HG03342 (cell line): ENCODE data around the gene WDFY1.

Source experiments
- ATAC-seq: cut with Tn5 transposase; IDR thresholded peaks from one replicate; pipeline ENCODE4 v1.9.1; 2021; ENCODE audit warnings: mild to moderate bottlenecking, moderate library complexity; ENCODE audit not compliant: unreplicated experiment

Gene WDFY1

DNA sequence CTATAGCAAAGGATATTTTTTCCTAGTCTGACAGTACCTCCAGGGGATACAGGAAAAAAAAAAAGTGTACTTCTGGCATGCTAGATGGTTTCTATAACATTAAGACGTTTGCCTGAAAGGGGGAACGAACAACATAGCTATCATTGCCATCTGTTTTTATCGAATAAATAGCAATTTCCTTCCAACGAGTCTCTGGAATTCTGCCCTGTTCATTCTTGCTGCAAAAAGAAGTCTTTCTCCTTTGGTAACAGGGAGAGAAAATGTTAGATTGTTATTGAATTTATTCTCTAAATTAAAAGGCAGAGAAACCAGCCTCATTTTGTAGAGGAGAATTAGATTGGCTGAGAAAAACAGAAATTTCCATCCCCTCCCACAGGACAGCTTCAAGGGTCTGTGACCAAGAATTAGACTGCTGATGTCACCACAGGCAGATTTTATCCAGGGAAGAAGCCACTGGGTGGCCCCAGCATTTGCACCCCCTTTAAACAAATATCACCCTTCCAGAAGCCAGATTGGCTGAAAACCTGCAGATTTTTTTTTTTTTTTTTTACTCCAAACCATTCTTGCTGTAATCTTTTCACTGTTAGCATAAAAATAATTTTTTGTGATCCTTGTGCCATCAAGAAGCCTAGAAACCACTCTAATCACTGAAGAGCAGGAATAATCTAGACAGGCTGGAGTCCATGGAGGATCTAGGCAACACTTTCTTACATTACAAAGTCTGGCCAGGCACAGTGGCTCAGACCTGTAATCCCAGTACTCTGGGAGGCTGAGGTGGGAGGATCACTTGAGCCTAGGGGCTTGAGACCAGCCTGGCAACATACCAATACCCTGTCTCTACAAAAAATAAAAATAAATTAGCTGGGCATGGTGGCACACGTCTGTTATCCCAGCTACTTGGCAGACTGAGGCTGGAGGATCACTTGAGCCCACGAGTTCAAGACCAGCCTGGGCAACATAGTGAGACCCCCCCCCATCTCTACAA is 12.0 kb downstream of the WDFY1 start:
- ATAC-seq, result no peak

DNA sequence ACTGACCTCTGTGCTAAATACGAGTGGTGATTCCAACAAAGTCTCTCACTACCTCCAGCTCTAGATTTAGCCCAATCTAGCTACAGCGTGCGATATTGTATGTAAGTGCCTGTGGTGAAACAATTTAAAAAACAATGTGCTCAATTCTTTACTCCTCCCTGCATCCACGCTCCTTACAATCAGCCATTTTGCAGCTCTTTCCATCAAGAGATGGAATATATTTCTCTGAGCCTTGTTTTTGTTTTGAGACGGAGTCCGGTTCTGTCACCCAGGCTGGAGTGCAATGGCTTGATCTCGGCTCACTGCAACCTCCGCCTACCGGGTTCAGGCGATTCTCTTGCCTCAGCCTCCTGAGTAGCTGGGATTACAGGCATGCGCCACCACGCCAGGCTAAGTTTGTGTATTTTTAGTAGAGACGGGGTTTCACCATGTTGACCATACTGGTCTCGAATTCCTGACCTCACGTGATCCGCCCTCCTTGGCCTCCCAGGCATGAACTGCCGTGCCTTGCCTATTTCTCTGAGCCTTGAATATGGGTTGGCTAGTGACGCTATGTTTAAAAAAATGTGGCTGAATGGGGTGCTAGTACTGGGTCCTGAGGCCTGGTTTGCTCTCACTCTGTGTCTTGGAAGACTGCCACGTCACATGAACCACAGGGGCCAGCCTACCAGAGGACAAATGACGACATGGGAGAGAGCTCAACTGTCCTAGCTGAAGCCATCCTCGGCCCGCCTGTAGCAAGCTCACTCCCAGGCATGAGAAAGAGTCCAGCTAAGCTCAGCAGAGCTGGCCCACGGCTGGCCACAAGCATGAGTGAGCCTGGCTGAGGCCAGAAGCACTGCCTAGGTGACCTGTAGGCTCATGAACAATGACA is 14.8 kb downstream of the WDFY1 start:
- ATAC-seq, result no peak

DNA sequence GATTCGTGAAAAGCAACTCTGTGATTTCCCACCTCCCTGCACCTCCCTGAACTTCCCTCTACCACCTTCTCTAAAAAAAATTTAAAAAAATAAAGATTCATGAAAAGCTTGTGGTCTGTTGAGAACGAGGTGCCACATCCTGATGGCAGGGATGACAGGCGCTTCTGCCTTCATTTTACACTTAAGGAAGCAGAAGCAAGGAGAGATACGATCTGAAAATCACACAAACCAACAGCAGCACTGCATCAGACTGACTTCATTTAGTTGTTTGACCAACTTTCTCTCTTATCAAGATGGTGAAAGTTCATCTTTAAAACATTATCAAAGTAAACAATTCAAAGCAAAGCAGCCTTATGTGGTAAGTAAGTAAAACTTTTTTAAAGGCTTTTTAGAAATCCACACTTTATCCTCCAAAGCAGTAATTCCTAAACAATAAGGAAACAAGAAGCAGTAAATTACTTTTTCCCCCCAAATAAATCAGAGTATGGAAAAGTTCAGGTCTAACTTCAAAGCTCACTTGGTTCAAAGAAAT is 15.5 kb downstream of the WDFY1 start:
- ATAC-seq, result no peak

DNA sequence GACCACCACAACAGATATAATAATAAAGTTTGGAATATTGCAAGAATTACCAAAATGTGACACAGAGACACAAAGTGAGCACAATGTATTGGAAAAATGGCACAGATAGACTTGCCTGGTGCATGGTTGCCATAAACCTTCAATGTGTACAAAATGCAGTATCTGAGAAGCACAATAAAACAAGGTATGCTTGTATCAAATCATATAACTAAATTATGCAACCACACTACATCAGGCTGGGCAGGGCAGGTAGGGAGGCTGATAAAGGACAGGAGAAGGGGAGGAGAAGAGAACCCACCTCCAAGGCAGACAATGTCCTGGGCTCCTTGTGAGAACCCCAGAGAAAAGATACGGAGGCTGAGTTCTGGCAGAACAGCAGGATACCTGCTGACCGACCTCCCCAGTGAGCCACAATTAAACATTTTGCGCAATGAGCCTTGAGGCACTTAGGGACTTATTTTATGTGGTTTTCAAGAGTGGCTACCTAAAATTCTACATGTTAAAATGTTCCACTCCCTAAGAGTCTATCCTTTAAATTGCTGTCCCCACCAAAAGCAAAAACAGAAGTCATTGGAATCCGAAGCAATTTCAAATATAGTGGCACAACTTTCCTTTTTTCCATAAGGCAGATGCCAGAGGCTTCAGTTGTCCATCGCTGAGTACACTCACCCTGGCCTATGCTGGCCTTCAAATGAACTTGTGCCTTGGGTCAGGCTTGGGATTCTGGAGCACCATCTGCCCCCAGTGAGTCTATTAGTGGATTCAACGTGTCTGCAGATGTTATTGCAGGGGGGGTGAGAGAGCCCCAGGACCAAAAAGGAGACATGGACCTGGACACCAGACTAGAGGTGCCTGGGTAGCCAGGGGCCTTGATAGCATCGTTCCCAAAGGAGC is 16.8 kb downstream of the WDFY1 start:
- no peak for ATAC-seq

DNA sequence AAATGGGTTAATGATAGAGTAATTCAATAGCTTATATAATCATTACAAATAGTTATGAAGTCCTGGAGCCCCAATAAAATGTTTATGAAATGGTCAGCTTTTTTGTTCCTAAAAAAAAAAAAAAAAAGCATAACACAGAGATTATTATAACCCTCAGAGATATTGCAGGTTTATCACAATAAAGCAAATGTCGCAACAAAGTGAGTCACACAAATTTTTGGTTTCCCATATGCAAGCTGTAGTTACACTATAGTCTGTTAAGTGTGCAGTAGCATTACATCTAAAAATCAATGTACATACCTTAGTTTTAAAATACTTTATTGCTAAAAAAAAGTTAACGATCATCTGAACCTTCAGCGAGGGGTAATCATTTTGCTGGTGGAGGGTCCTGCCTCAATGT is 20.0 kb downstream of the WDFY1 start:
- no peak for ATAC-seq

DNA sequence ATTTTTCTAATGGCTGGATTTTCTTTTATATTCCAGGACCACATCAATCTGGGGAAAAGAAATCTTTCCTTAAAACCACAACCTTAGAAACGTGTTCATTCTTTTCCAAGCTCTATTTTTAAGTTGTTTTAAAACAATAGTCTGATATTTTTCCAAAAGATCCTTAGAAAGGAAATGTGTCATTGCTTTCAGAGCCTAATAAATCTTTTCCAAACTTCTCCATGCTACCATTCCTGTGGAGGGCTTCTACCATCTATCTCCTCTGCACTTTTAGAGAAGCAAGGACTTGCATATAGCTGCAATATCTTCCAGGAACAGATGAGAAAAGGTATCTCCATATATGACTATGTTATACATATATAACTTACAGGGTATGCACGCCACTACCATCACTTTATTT is 21.2 kb downstream of the WDFY1 start:
- ATAC-seq, result no peak

DNA sequence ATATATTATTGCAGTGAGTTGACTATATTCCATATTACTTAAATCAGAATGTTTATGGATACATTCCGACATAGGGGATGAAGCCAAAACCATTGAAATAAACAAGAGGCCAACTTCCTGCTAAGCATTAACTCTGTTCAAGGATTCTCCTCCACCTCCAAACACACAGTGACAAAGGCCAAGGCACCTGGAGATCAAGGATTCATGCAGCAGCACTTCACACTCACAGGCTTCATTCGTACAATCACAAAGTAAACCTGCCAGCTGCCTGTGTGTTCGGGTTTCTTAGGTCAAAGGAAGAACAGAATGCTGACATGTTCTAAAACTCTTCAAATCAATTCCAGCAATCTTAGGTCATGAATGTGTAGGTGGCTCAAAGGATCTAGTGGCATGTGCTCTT is 22.8 kb downstream of the WDFY1 start:
- ATAC-seq, result no peak

DNA sequence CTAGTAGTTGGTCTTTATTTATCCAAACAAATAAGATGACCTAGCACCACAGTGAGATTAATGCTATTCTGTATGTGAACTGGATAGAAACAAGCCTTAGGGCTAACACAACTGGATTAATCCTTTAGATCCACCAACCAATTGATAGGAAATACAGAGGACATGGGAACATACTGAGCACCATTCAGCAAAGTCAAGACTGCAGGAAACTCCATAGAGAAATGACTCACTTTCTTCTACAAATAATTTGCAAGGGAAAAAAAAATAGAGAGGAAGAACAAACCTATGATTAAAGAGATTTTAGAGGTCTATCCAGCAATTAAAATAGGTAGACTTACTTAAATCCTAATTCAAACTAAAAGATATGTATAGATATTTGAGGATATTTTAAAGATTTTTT is 23.9 kb downstream of the WDFY1 start:
- ATAC-seq, result no peak

DNA sequence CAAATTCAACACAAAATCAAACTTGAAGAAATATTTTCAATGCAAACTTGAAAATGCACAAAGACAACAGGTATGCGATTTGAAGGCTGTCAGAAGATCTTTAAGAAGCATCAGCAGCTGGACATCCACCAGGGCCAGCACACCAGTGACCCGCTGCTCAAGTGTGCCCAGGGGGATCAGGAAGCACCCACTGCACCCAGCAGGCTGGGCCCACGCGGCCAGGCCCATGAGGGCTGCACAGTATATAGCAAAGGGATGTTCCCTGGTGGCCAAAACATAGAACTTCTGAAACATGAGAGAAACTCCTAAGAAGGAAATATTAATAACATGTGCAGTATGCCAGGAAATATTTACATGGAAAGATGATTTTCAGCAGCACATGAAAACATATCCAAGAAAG is 25.0 kb downstream of the WDFY1 start:
- ATAC-seq, result no peak

DNA sequence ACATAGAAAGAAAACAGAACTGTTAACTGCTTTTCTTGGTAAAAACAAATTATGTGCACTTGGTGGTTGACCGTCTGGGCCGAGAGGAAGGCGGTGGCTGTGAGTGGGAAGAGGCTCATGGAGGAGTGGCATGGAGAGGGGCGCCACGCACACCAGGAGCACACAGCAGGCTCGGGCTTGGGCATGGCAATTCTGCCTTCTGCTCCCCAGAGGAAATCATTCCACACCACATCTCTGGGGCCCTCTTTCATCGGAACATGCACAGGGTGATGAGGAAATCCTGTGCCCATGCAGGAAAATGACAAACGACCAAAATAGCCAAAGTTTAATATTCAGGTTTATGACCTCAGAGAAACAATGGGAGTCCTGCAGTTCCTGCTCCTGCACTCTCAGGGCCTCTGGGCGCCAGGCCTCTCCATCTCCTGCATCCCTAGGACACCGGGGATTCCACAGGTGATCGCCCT is 26.4 kb downstream of the WDFY1 start:
- no peak for ATAC-seq

DNA sequence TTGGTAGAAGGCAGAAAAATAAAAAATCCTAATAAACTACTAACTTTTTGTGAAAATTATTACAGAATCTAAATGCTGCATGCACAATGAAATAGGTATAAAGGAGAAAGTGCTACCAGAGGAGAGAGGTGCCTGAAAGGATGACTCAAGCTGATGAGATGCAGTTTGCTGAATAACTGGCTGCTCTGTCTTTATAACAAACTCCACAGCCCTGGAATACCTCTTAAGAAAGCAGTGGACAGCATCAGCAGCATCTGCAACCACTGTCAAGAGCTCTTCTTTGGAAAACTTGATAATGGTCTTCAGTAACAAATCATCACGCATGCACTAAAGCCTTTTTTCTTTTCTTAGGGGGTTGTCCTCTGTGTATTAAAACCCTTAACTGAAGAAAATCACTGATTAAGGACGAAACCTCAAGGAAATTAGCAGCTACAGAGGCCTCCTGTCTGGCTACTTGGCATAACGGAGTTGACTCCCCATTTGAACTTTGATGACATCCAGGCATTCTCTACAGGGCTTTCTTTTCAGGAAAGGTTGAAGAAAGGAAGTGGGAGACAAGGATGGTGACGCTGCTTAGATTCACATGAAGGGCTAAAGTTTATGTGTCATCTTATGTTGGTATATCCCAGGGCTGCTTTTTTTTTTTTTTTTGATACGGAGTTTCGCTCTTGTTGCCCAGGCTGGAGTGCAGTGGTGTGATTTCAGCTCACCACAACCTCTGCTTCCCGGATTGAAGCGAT is 28.8 kb downstream of the WDFY1 start:
- no peak for ATAC-seq

DNA sequence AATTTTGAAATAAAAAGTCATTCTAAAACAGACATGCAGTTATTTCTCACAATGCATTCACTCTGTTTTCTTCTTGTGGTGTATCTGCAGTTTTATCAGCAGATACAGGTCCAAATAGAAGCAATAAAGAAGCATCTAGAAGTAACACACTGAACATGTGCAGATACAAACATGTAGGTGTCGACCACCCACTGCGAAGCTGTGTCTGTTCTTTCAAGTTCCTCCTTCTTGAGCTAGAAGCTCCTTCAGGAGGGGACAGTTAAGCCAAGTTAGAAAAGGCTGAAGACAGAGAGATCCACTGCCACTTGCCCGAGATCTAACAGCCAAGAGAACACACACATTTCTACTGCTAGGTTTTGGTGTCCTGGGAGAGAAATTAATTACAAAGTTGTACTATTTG is 30.1 kb downstream of the WDFY1 start:
- ATAC-seq, result no peak

DNA sequence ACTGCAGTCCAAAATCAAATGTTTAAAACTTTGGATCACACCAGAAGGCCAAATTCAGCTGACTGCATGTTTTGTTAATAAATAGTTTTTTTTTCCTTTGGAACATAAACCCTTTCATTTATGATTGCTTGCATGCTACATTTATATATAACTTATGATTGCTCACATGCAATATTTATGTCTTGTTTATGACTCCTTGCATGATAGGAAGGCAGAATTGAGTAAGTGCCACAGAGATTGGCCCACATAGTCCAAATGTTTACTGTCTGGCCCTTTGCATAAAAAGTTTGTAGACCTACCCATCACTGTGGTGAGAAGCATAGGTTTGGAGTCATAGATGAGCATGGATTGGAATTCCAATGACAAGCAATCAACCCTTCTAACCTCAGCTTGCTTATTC is 30.8 kb downstream of the WDFY1 start:
- no peak for ATAC-seq

DNA sequence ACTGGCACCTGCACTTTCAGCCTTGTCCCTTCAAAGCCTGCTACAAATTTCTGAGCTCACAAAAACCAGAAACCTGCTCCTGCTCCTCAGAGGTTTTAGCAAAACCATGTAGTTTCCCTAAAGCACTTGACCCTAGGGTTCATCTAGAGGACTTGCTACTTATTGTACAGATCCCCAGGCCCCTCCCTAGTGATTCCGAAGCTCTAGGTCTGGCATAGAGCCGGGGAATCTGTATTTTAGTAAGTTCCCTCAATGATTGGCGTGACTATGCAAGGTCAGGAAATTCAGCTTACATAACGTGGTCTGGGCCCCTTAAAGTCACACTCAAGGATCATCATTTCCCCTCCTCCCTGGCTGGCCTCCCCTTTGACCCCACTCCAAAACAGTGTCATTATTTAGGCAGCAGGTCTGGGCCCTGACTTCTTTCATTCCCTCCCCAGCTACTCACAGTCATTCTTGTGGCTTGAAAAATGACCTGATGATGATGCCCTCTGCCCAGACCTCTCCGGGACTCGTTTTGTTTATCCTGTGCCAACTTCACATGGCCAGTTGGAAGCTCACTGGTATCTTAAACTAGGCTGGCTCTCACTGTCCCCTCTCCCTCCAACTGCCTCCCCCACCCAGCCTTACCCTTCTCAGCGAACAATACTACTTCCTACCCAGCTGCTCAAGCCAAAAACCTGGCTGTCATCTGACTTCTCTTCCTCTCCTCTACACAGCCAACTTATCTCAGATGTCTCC is 36.0 kb downstream of the WDFY1 start:
- no peak for ATAC-seq

DNA sequence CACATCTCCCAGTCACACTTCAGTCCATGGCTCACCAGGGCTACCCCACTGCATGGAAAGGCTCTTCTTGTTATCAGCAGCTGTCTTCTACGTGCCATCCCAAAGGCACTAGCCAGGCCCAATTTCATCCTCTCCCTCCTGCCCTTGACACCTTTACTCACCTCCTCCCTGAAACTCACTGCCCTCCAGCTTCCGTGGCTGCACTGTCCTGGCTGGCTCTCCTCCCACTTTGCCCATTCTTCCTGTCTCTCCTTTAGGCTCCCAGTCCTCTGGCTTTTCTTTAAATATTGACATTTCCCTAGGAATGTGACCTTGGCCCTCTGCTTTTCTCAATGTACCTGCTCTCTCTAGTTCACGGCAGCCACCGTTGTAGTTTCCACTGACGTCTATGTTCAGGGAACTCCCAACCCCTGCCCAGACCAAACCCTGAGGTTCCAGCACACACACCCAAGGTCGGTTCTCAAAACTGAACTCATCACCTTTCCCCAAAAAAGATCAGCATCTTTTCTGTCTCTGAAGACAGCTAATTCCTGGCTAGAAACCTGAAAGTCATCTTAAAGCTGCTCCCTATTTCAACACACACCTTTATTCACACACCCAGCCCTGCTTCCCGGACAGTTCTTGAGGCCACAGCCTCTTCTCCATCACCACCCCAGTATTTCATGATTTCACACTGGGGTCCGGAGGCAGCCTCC is 36.7 kb downstream of the WDFY1 start:
- no peak for ATAC-seq

DNA sequence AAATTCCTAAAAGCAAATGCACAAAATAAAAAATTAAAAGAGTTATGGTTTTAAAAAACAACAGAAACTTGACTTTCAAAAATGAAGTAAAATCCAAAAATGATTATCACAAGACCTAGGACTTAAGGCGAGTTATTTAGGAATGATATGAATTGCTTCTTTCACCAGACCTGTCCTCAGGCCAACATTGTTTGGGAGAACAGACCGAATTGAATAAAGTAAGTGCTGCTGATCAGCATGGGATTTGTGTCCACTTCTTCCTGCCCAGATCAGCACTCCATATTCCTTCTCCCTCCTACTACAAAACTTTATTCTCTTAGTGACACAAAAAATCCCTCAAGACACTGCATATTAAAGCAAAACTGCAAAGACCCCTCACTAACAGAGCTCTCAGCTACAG is 39.1 kb downstream of the WDFY1 start:
- no peak for ATAC-seq

DNA sequence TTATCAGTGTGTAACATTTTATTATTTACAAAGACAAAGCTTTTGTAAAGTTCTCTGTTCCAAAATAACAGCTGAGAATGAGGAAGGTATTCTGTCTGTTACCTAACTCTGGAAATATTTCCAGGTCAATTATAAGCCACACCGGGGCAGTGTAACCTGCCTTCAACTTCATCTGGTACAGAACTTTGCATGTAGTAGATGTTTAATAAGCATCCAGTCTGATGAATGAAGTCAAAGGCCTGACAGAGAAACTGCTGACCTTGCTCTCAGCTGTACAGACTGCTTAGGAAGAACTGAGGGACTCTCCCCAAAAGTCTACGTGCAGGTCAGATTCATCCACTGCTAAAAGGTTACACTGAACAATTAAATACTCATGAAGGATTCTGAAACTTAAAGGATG is 43.3 kb downstream of the WDFY1 start:
- no peak for ATAC-seq

DNA sequence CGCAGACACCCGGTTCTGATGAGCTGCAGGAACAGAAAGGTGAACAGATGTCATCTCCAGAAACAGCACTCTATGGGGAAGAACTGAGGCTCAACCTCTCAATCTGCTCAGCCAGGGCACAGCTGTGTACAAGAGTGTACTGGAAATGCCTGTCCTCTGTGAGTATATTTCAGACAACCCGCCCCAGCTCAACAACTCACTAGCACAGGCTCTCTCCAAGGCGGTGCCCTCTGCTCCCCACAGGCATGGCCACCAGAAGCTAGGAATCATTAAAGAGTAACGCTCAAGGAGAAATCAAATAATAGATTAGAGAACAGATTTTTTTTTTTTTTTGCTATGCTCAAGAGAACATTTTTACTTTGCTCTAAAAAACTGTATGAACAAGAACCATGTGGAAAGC is 43.8 kb downstream of the WDFY1 start:
- ATAC-seq, result no peak

DNA sequence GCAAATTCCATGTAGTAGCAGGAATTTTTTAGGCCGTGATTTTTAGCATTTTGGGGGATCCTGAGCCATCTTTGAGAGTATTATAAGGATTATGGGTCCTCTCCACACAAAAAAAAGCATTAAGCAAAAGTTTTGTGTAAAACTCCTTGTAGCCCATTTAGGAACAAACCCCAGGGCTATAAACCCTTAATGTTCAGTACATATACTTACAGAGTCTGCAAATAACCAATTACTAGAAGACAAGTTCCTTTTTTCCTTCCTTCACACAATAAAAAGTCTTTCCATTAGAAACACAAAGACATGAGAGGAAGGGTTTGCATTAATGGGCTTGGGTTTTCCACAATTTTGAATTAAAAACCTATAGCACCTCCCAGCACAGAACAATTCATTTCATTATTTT is 44.6 kb downstream of the WDFY1 start:
- no peak for ATAC-seq
